CD8-positive, alpha-beta memory T cell (primary cell): ENCODE data around the gene HOXB13. TPM values are rescaled to one million over a fixed set of nuclear protein-coding genes. Genes with fewer than 3 reads are reported as not detected.
A peak's percentile ranks its signal among the peaks of the same experiment; 100 is the strongest.

ENCODE experiments used
- CTCF ChIA-PET: fragments of 350-600 bp; sonication (Branson Sonifier 250); formaldehyde crosslinking; loops from one replicate; lab custom pipeline; 2021; ENCODE audit warnings: antibody characterized with exemption; lab: Charles Lee
- POLR2A ChIA-PET: fragments of 350-600 bp; sonication (Branson Sonifier 250); formaldehyde crosslinking; loops from one replicate; lab custom pipeline; 2021; ENCODE audit warnings: antibody characterized with exemption; lab: Charles Lee
- DNase-seq, 5 donors: peaks; one replicate each; pipeline versions ENCODE4 v3.0.0 to v3.0.0-alpha.2; 2020 to 2022; ENCODE audit warnings: mixed read lengths in 1 of 5
- H3K27ac ChIP-seq: one replicate; pipeline ENCODE4 v1.7.0; 2013; ENCODE audit warnings: low read depth, mild to moderate bottlenecking, low read length, moderate library complexity
- H3K27me3 ChIP-seq: 2 replicates; pipeline ENCODE4 v1.7.0; 2013; ENCODE audit warnings: low read length, mild to moderate bottlenecking; ENCODE audit not compliant: insufficient read depth, poor library complexity, severe bottlenecking
- H3K36me3 ChIP-seq: 2 replicates; pipeline ENCODE4 v1.7.0; 2013; ENCODE audit warnings: mild to moderate bottlenecking, low read length, moderate library complexity; ENCODE audit not compliant: insufficient read depth
- H3K4me1 ChIP-seq: 2 replicates; pipeline ENCODE4 v1.7.0; 2013; ENCODE audit warnings: mild to moderate bottlenecking, low read length, moderate library complexity; ENCODE audit not compliant: insufficient read depth
- H3K4me3 ChIP-seq: 2 replicates; pipeline ENCODE4 v1.7.0; 2013; ENCODE audit warnings: mild to moderate bottlenecking, low read length
- H3K9me3 ChIP-seq: 2 replicates; pipeline ENCODE4 v1.7.0; 2013; ENCODE audit warnings: mild to moderate bottlenecking, low read length
- H3K27ac Mint-ChIP-seq, 8 donors: one replicate each; pipeline ENCODE4 v1.8.0; 2020 to 2021; ENCODE audit warnings: mixed read lengths in 8 of 8, mild to moderate bottlenecking in 6 of 8, inconsistent platforms in 3 of 8, moderate library complexity in 3 of 8
- H3K27me3 Mint-ChIP-seq, 2 donors: one replicate each; pipeline ENCODE4 v1.8.0; 2020 to 2021; ENCODE audit warnings: mixed read lengths in 2 of 2, mild to moderate bottlenecking in 1 of 2, moderate library complexity in 1 of 2
- H3K36me3 Mint-ChIP-seq, 3 donors: one replicate each; pipeline ENCODE4 v1.8.0; 2020 to 2021; ENCODE audit warnings: mixed read lengths in 3 of 3, inconsistent platforms in 1 of 3, mild to moderate bottlenecking in 1 of 3
- H3K4me1 Mint-ChIP-seq, 3 donors: one replicate each; pipeline ENCODE4 v1.8.0; 2020 to 2021; ENCODE audit warnings: mixed read lengths in 3 of 3, inconsistent platforms in 1 of 3, mild to moderate bottlenecking in 1 of 3
- H3K4me3 Mint-ChIP-seq, 7 donors: one replicate each; pipeline ENCODE4 v1.8.0; 2020 to 2021; ENCODE audit warnings: mixed read lengths in 7 of 7, mild to moderate bottlenecking in 6 of 7, moderate library complexity in 4 of 7, inconsistent platforms in 2 of 7
- H3K9me3 Mint-ChIP-seq, 5 donors: one replicate each; pipeline ENCODE4 v1.8.0; 2020 to 2022; ENCODE audit warnings: mixed read lengths in 5 of 5, mild to moderate bottlenecking in 3 of 5, moderate library complexity in 2 of 5, inconsistent platforms in 1 of 5
- polyA plus RNA-seq: library from polyadenylated mRNA; unstranded; fragments of 300-500 nt; fragmentation: Illumina TruSeq; gene quantifications from one replicate; pipeline ENCODE4 v1.2.3, GENCODE V29; 2021
- total RNA-seq, 2 experiments: library from RNA; stranded (reverse); gene quantifications; one replicate each; pipeline ENCODE4 v1.2.3, GENCODE V29; 2021

HOXB13 gene
- total and polyA plus RNA-seq, 3 experiments from 2014 or later: not detected

- peaks cover 44% of the 10 kb centered on the region for H3K4me1 ChIP-seq
Measured at GRCh38 chr17:48723423-48724250, 4.9 kb downstream of the HOXB13 start.

GRCh38 chr17:48722915-48723422 is 5.6 kb downstream of the HOXB13 start, which contains the start of gene PRAC2:
PRAC2 (plus strand) TSS chr17:48723185; CDS start chr17:48724411, 1,226 bp downstream.
- Mint-ChIP-seq H3K36me3 (no peaks in the 10 kb centered on the region), H3K4me3 (peak within 1 kb of the TSS; percentile 58 to 79 (median 75)), H3K27ac (peak within 1 kb of the TSS in 4 of 8 donors; percentile 21 to 70 (median 48)), H3K9me3 (peaks cover 0 to 18% (median 6%) of the 10 kb centered on the region in 5 donors), H3K4me1 (peaks cover 37 to 49% (median 47%) of the 10 kb centered on the region in 3 donors), H3K27me3 (peaks cover 98 to 99% of the 10 kb centered on the region in 2 donors)
- Histone ChIP-seq H3K4me1 (peaks cover 42% of the 10 kb centered on the region), H3K4me3 (peak within 1 kb of the TSS; percentile 33), H3K27ac (no peak within 1 kb of the TSS), H3K27me3 (peaks cover 91% of the 10 kb centered on the region), H3K36me3 (no peaks in the 10 kb centered on the region), H3K9me3 (no peaks in the 10 kb centered on the region)
- ChIA-PET CTCF (interaction anchor here (1.5 to 2.5 kb wide), 3 partner anchors 13 to 28 kb away, joined by 3 to 15 read pairs (median 5); no protein-coding TSS in a partner anchor), POLR2A (interaction anchor here (0.6 kb wide), 1 partner anchor 284 kb away, joined by 3 read pairs; no protein-coding TSS in a partner anchor)
- DNase-seq: no peak

More at GRCh38 chr17:48723423-48724250, 4.9 kb downstream of the HOXB13 start:
- Mint-ChIP-seq H3K36me3 (no peaks in the 10 kb centered on the region), H3K27ac (peak overlapping the region in 4 of 8 donors; percentile 21 to 70 (median 48)), H3K4me3 (peak overlapping the region; percentile 31 to 79 (median 75)), H3K9me3 (peaks cover 0 to 11% (median 5%) of the 10 kb centered on the region in 5 donors), H3K4me1 (peaks cover 34 to 50% (median 44%) of the 10 kb centered on the region in 3 donors), H3K27me3 (peaks cover 95 to 98% of the 10 kb centered on the region in 2 donors)
- peaks cover 92% of the 10 kb centered on the region for H3K27me3 ChIP-seq
- H3K9me3 ChIP-seq: no peaks in the 10 kb centered on the region
- DNase-seq: no peak
- CTCF ChIA-PET: interaction anchor here (1.2 to 2.5 kb wide), 10 partner anchors 8 to 165 kb away, joined by 3 to 15 read pairs (median 6); no protein-coding TSS in a partner anchor
- H3K4me3 ChIP-seq: peak overlapping the region; percentile 33
- no peaks in the 10 kb centered on the region for H3K36me3 ChIP-seq
- H3K27ac ChIP-seq: no peak overlapping the region
- POLR2A ChIA-PET: interaction anchor here (0.6 kb wide), 3 partner anchors 21 to 283 kb away, joined by 3 to 6 read pairs (median 3); no protein-coding TSS in a partner anchor

- Histone ChIP-seq H3K27me3 (peaks cover 91% of the 10 kb centered on the region), H3K36me3 (no peaks in the 10 kb centered on the region), H3K9me3 (no peaks in the 10 kb centered on the region), H3K4me1 (peaks cover 40% of the 10 kb centered on the region), H3K27ac (no peak within 1 kb of the TSS), H3K4me3 (no peak within 1 kb of the TSS)
- CTCF ChIA-PET: interaction anchor here (2.5 kb wide), 1 partner anchor 15 kb away, joined by 15 read pairs; no protein-coding TSS in a partner anchor
- H3K4me3 Mint-ChIP-seq: peak within 1 kb of the TSS in 6 of 7 donors; percentile 29 to 79 (median 64)
- peaks cover 0 to 22% (median 6%) of the 10 kb centered on the region in 5 donors for H3K9me3 Mint-ChIP-seq
- POLR2A ChIA-PET: interaction anchor here (0.6 kb wide), 1 partner anchor 284 kb away, joined by 3 read pairs; no protein-coding TSS in a partner anchor
- no peak for DNase-seq
- H3K36me3 Mint-ChIP-seq: no peaks in the 10 kb centered on the region
- peaks cover 38 to 50% (median 46%) of the 10 kb centered on the region in 3 donors for H3K4me1 Mint-ChIP-seq
- H3K27ac Mint-ChIP-seq: peak within 1 kb of the TSS in 3 of 8 donors; percentile 21 to 70 (median 39)
- peaks cover 98 to 99% of the 10 kb centered on the region in 2 donors for H3K27me3 Mint-ChIP-seq
Measured at GRCh38 chr17:48722201-48722907, 6.2 kb downstream of the HOXB13 start, which contains the start of gene PRAC1. PRAC1 (minus strand) TSS chr17:48722518; CDS start chr17:48722392, 126 bp downstream.

GRCh38 chr17:48721009-48721402 is 7.5 kb downstream of the HOXB13 start:
- no peaks in the 10 kb centered on the region for H3K36me3 Mint-ChIP-seq
- H3K27me3 Mint-ChIP-seq: peaks cover 95 to 99% of the 10 kb centered on the region in 2 donors
- H3K9me3 Mint-ChIP-seq: peaks cover 0 to 22% (median 6%) of the 10 kb centered on the region in 5 donors
- Histone ChIP-seq H3K36me3 (no peaks in the 10 kb centered on the region), H3K27me3 (peaks cover 79% of the 10 kb centered on the region), H3K9me3 (no peaks in the 10 kb centered on the region), H3K27ac (no peak overlapping the region), H3K4me1 (peaks cover 40% of the 10 kb centered on the region), H3K4me3 (no peak overlapping the region)
- H3K27ac Mint-ChIP-seq: peak overlapping the region in 2 of 8 donors; percentile 37 to 86
- peak overlapping the region in 1 of 7 donors; percentile 8 for H3K4me3 Mint-ChIP-seq
- POLR2A ChIA-PET: no interaction called here
- CTCF ChIA-PET: no interaction called here
- DNase-seq: no peak
- peaks cover 28 to 46% (median 41%) of the 10 kb centered on the region in 3 donors for H3K4me1 Mint-ChIP-seq

- no peak for DNase-seq
- no peaks in the 10 kb centered on the region for H3K36me3 ChIP-seq
- Mint-ChIP-seq H3K4me3 (peak overlapping the region in 6 of 7 donors; percentile 8 to 63 (median 49)), H3K27me3 (peaks cover 93 to 99% of the 10 kb centered on the region in 2 donors), H3K27ac (peak overlapping the region in 3 of 8 donors; percentile 23 to 86 (median 37)), H3K4me1 (peaks cover 28 to 46% (median 36%) of the 10 kb centered on the region in 3 donors), H3K36me3 (no peaks in the 10 kb centered on the region), H3K9me3 (peaks cover 0 to 22% (median 6%) of the 10 kb centered on the region in 5 donors)
- no peaks in the 10 kb centered on the region for H3K9me3 ChIP-seq
- peaks cover 76% of the 10 kb centered on the region for H3K27me3 ChIP-seq
- H3K4me1 ChIP-seq: peaks cover 40% of the 10 kb centered on the region
- H3K27ac ChIP-seq: no peak overlapping the region
- CTCF ChIA-PET: interaction anchor here (0.7 kb wide), 1 partner anchor 25 kb away, joined by 3 read pairs; no protein-coding TSS in a partner anchor
- POLR2A ChIA-PET: no interaction called here
- no peak overlapping the region for H3K4me3 ChIP-seq
Measured at GRCh38 chr17:48720266-48721008, 8.1 kb downstream of the HOXB13 start.

- H3K36me3 ChIP-seq: no peaks in the 10 kb centered on the region
- Mint-ChIP-seq H3K4me1 (peaks cover 23 to 40% (median 29%) of the 10 kb centered on the region in 3 donors), H3K27me3 (peaks cover 87 to 99% of the 10 kb centered on the region in 2 donors), H3K27ac (peak overlapping the region in 2 of 8 donors; percentile 64 to 67), H3K9me3 (peaks cover 0 to 20% (median 6%) of the 10 kb centered on the region in 5 donors), H3K36me3 (no peaks in the 10 kb centered on the region), H3K4me3 (peak overlapping the region in 3 of 7 donors; percentile 25 to 48 (median 29))
- no peak overlapping the region for H3K4me3 ChIP-seq
- H3K27me3 ChIP-seq: peaks cover 73% of the 10 kb centered on the region
- no peak overlapping the region for H3K27ac ChIP-seq
- POLR2A ChIA-PET: no interaction called here
- CTCF ChIA-PET: interaction anchor here (0.7 kb wide), 2 partner anchors 15 to 26 kb away, joined by 3 read pairs; no protein-coding TSS in a partner anchor
- H3K9me3 ChIP-seq: no peaks in the 10 kb centered on the region
- H3K4me1 ChIP-seq: peaks cover 34% of the 10 kb centered on the region
- no peak for DNase-seq
Measured at GRCh38 chr17:48719642-48720265, 8.8 kb downstream of the HOXB13 start.
